DMS153 treated with DMSO at 0.1 percent for 48 hours (cell line): Measurements from ENCODE around the gene TIMM44.

ENCODE experiments used
- DNase-seq: peaks from one replicate; lab custom pipeline; 2025; ENCODE audit not compliant: unreplicated experiment; lab: John Stamatoyannopoulos, UW

Gene TIMM44

GRCh38 chr19:7915250-7916102 lies 28.0 kb downstream of the TIMM44 start:
- no peak for DNase-seq

- no peak for DNase-seq
Measured at GRCh38 chr19:7914598-7915045, 28.8 kb downstream of the TIMM44 start, which contains the start of gene TGFBR3L. Gene TGFBR3L, plus strand, starts transcription at chr19:7914830.

GRCh38 chr19:7914099-7914498 lies 29.4 kb downstream of the TIMM44 start:
- DNase-seq = no peak

- no peak for DNase-seq
Measured at GRCh38 chr19:7913652-7914051, 29.8 kb downstream of the TIMM44 start.

- DNase-seq = no peak
Measured at GRCh38 chr19:7912697-7913564, 30.5 kb downstream of the TIMM44 start.

- no peak for DNase-seq
Measured at GRCh38 chr19:7912144-7912696, 31.2 kb downstream of the TIMM44 start.

GRCh38 chr19:7911508-7912143 lies 31.8 kb downstream of the TIMM44 start:
- DNase-seq = no peak

- no peak for DNase-seq
Measured at GRCh38 chr19:7910321-7911161, 32.9 kb downstream of the TIMM44 start.

GRCh38 chr19:7909471-7910067 lies 33.9 kb downstream of the TIMM44 start:
- DNase-seq = no peak

GRCh38 chr19:7908742-7909461 lies 34.6 kb downstream of the TIMM44 start:
- DNase-seq = no peak

GRCh38 chr19:7908078-7908699 lies 35.3 kb downstream of the TIMM44 start:
- no peak for DNase-seq

- no peak for DNase-seq
Measured at GRCh38 chr19:7907544-7907943, 35.9 kb downstream of the TIMM44 start.

GRCh38 chr19:7907122-7907521 lies 36.3 kb downstream of the TIMM44 start:
- no peak for DNase-seq

- DNase-seq = no peak
Measured at GRCh38 chr19:7905859-7906258, 37.6 kb downstream of the TIMM44 start.

GRCh38 chr19:7905268-7905667 lies 38.2 kb downstream of the TIMM44 start:
- DNase-seq = no peak

- no peak for DNase-seq
Measured at GRCh38 chr19:7904074-7905020, 39.1 kb downstream of the TIMM44 start.

- DNase-seq = peak; percentile 98
Measured at GRCh38 chr19:7903244-7904073, 40.0 kb downstream of the TIMM44 start, which contains the start of gene MAP2K7. Gene MAP2K7, plus strand, starts transcription at chr19:7903877. Its CDS starts 68 bp downstream, at chr19:7903945.
